AG09319 (cell line): Measurements from ENCODE around the gene KMT5B.

Experiments used
- DNase-seq: peaks from one replicate; pipeline ENCODE4 v3.0.0-alpha.2; 2010; ENCODE audit warnings: low read depth; ENCODE audit errors: extremely low read depth
- TF ChIP-seq, protein P1 (sequence below): IDR thresholded peaks from 2 replicates; pipeline ENCODE4 v1.5.1; 2011; ENCODE audit warnings: low read depth, mild to moderate bottlenecking, inconsistent platforms, low read length, moderate library complexity

KMT5B gene

DNA sequence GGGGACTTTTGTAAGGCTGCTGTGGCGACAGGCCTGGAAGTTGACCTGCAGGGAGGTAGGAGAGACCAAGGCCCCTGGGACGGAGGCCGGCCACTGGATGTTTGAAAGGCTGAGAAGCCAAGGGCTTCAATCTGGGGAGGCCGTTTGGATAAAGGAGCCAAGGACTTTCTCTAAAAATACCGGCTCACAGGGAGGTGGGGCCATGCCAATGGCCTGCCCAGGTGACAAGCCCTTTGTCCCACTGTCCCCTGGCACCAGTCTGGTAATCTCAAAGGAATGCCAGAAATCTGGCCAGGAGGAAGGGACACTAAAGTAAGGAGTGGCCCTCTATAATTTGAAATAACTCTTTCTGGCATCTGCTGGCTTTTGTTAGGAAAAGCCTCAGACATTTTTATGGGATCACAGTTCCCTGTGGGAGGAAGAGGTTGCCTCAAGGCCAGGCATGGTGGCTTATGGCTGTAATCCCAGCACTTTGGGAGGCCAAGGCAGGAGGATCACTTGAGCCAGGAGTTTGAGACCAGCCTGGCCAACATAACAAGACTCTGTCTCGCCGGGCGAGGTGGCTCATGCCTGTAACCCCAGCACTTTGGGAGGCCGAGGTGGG, 90.1 kb downstream of the KMT5B start:
- TF ChIP-seq, protein P1, sequence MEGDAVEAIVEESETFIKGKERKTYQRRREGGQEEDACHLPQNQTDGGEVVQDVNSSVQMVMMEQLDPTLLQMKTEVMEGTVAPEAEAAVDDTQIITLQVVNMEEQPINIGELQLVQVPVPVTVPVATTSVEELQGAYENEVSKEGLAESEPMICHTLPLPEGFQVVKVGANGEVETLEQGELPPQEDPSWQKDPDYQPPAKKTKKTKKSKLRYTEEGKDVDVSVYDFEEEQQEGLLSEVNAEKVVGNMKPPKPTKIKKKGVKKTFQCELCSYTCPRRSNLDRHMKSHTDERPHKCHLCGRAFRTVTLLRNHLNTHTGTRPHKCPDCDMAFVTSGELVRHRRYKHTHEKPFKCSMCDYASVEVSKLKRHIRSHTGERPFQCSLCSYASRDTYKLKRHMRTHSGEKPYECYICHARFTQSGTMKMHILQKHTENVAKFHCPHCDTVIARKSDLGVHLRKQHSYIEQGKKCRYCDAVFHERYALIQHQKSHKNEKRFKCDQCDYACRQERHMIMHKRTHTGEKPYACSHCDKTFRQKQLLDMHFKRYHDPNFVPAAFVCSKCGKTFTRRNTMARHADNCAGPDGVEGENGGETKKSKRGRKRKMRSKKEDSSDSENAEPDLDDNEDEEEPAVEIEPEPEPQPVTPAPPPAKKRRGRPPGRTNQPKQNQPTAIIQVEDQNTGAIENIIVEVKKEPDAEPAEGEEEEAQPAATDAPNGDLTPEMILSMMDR = no peak

DNA sequence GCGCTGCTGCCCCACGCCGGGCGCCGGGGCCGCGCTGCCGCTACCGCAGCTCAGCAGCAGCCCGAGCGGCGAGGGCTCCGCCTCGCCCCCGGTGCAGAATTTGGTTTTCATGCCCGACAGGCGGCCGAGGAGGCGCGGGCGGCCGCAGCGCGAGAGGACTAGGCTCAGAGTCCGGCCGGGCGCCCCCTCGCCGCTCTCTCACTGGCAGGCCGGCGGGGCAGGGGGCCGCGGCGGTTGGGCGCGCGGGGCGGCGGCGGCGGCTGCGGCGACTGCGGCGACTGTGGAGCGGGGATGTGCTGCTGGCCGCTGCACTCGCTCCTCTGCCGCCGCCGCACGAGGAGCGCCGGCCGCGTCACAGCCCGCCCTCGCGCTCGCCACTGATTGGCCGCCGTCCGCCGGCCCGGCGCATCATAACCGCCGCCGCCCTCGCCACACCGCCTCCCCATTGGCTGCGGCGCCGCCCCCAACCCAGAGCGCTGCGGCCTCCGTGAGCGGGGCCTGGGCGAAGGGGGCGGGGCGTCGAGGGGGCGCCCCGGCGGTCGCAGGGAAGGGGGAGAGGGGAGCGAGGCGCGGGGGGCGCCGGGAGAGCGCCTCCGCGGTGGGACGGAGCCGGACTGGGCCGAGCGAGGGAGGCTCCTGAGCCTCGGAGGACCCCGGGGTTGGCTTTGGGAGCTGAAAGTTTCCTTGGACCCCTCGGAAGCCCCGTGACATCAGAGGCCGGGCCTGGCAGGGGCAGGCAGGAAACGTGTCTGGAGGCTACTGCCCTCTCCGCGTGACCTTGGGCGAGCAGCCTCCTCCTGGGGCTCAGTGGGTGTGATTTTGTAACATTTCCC, 91.8 kb downstream of the KMT5B start, which contains the start of gene CHKA:
CHKA (minus strand) TSS at position 322 of the 833 bp plus-strand sequence; CDS start at position 111, 211 bp downstream.
- peak; percentile 59 for DNase-seq
- TF ChIP-seq, protein P1 = no peak

More for the DNA sequence above, 90.1 kb downstream of the KMT5B start:
- DNase-seq = no peak

DNA sequence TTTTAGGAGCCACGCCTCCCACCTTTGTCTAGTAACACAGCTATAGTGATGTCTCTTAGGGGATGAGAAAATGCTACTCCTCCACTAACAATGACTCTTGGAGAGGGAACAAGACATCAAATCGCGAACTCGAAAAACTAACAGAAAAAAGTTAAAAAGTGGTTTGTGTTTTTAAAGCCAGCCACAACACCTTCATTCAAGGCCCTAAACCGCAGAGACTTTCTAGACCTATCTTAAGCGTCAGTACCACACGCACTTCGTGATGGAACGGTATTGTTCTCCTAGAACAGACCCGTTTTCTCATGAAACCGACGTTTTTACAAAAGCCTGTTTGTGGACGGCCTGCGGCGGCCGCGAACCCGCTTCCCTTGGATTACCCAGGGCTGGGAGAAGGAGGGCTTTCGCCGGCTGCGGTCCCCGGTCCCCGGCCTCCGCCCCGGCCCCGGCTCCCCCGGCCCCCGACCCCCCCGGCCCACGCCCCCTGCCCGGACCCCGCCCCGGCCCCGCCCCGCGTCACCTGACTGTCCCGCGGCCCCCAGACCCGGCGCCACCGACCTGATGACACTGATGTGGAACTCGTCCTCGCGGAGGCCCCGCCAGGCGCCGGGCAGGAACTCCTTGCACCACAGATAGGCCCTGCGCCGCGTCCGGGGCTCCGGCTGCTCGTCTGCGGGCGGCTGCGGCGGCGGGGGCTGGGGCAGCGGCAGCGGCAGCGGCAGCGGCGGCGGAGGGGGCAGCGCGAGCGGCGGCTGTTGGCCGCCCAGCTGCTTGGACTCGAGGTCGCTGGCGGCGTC, 92.6 kb downstream of the KMT5B start:
- DNase-seq = no peak
- TF ChIP-seq, protein P1 = no peak

DNA sequence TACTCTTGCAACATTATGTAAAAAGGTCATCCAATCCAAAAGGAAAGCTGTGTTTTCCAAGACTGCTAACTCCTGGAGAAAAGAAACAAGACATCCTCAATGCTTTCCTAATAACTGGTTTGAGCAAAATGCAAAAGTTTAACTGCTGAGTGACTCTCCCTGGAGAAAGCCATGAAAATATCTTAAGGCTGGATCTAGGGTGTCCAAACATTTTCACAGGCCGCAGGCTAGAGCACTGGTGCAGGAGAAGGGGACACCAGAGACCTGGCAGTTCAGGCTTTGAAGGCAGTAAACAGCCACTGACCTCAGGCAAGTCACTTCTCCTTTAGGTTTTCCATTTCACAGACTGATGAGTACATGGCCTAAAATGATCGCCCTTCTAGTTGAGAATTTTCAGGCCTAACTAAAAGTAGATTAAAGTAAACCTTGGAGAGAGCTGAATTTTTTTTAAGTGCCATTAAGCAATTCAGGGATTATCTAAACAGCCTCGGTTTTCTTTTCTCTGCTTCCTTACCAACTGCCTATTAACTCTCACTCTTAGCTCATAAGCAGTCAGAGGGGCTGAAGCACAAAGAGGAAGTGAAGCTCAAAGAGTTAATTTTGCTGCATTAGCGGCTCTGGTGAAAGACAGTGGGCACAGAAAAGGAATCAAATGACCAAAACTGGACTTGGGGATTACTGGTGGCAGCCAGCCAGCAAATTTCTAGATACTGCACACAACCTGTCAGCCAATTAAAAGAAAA, 94.2 kb downstream of the KMT5B start:
- DNase-seq = no peak
- TF ChIP-seq, protein P1 = no peak

DNA sequence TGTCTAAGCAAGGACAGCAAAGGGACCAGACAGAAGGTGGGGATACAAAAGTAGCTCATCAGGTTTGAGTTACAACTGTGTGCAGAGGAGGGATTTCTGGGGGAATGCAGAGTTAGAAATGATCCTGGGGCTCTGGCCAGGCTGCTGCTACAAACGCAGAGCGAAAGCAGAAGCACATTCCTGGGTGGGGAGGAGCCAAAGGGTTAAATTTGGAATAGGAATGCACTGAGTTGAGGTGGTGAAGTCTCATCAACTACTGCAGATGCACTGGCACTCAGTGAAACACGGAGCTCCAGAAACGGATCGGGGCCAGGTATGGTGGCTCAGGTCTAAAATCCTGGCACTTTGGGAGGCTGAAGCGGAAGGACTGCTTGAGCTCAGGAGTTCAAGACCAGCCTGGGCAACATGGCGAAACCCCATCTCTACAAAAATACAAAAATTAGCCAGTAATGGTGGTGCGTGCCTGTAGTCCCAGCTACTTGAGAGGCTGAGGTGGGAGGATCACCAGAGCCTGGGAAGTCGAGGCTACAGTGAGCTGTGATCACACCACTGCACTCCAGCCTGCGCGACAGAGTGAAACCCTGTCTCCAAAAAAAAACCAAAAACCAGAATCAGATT, 95.1 kb downstream of the KMT5B start:
- no peak for DNase-seq
- TF ChIP-seq, protein P1 = no peak

DNA sequence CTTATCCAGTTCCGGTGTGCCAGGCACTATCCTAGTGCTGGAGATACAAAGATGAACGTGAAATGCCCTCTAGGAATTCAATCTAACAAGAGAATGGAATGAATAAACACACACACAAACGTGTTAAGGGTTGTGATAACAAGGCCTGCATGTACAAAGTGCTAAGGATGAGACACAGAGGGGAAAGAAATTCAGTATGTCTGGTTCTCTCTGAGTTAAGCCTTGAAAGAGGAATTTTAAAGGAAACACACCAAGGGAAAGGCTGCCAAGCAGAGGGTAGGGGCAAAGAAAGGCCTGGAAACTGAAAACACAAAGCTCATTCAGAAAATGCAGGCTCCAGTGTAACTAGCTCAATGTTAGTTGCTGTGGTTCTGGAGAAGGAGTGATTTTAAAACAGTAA, 96.1 kb downstream of the KMT5B start:
- TF ChIP-seq, protein P1 = no peak
- no peak for DNase-seq
